Measurements from ENCODE around the gene RPL7A.

The RPL7A gene

GRCh38 chr9:133361507-133362092 lies 13.6 kb downstream of the RPL7A start:
- TF ChIP-seq, protein P1, sequence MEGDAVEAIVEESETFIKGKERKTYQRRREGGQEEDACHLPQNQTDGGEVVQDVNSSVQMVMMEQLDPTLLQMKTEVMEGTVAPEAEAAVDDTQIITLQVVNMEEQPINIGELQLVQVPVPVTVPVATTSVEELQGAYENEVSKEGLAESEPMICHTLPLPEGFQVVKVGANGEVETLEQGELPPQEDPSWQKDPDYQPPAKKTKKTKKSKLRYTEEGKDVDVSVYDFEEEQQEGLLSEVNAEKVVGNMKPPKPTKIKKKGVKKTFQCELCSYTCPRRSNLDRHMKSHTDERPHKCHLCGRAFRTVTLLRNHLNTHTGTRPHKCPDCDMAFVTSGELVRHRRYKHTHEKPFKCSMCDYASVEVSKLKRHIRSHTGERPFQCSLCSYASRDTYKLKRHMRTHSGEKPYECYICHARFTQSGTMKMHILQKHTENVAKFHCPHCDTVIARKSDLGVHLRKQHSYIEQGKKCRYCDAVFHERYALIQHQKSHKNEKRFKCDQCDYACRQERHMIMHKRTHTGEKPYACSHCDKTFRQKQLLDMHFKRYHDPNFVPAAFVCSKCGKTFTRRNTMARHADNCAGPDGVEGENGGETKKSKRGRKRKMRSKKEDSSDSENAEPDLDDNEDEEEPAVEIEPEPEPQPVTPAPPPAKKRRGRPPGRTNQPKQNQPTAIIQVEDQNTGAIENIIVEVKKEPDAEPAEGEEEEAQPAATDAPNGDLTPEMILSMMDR (conservative IDR thresholded peaks at IDR 0.05; ENCODE audit: low read depth, low read length) = no peak
- H3K4me3 ChIP-seq (ENCODE audit: low read length) = no peak overlapping the region
- no peak for DNase-seq (ENCODE audit: low read depth)

DNA sequence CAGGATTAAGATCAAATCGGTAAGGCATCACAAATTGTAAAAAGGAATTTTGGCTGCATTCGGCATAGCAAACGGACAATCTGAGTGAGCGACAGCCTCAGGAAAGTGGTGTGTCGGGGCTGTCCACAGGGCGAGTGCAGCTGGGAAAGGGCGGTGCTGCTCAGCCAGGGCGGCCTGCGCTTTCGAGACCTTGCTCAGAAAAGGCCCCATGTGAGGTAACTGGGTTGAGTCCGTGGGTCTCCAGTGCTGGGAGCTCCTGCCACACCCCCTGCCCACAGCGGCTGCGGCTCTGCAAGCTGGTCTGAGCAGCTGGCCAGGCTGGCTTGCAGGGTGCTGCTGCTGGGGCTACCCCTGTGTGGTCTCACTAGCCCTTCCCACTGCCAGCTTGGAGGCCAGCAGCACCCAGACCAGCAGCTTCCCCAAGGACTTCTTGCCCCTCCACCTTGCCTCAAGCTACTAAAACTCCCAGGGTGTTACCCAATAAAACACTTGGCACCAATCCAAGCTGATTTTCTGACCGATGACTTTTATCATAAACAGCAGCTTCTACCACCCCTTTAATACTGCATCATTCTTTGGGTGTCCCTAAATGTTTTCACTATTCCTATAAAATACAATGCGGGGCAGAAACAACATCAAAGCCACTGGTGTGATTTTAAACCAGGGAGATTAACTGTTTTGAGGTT lies 14.5 kb downstream of the RPL7A start:
- no peak for DNase-seq (ENCODE audit: low read depth)
- TF ChIP-seq, protein P1 (conservative IDR thresholded peaks at IDR 0.05; ENCODE audit: low read depth, low read length) = no peak
- no peak overlapping the region for H3K4me3 ChIP-seq (ENCODE audit: low read length)

GRCh38 chr9:133366435-133366834 lies 18.4 kb downstream of the RPL7A start:
- DNase-seq (ENCODE audit: low read depth) = no peak
- no peak overlapping the region for H3K4me3 ChIP-seq (ENCODE audit: low read length)
- TF ChIP-seq, protein P1 (conservative IDR thresholded peaks at IDR 0.05; ENCODE audit: low read depth, low read length) = no peak

DNA sequence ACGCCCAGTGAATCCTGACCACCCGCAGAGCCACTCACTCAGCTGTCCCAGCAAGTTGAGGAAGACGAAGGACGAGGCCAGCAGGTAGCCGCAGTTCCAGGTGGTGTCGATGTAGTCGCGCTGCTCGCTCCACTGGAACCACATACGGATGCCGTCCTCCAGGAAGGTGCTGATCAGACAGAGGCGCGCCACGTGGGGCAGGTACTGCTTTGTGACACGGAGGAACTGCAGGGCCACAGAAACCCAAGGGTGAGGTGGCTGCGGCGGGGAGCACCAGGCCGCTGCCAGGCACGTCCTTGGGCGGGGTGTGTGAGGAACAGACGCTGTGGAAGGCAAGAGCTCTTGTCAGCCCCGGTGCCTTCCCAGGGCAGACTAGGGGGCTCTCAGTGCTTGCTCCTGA lies 19.2 kb downstream of the RPL7A start:
- DNase-seq (ENCODE audit: low read depth) = no peak
- TF ChIP-seq, protein P1 (conservative IDR thresholded peaks at IDR 0.05; ENCODE audit: low read depth, low read length) = no peak
- no peak overlapping the region for H3K4me3 ChIP-seq (ENCODE audit: low read length)

DNA sequence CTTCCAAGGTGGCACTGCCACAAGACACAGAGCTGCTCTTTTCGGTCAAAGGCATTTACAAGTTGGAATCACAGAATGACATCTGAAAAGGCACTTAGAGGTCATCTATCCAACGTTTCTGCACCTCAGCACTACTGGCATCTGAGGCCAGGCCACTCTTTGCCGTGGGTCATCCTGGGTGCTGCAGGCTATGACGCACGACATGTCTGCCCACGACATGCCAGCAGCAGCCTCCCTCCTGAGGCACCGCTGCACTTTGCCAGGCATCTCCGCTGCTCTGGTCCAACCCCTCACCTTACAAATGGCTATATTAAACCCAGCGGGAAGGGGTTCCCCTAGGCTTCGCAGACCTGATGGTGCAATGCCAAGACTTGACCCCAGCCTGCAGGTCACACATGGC lies 19.8 kb downstream of the RPL7A start:
- no peak for DNase-seq (ENCODE audit: low read depth)
- TF ChIP-seq, protein P1 (conservative IDR thresholded peaks at IDR 0.05; ENCODE audit: low read depth, low read length) = no peak
- no peak overlapping the region for H3K4me3 ChIP-seq (ENCODE audit: low read length)

DNA sequence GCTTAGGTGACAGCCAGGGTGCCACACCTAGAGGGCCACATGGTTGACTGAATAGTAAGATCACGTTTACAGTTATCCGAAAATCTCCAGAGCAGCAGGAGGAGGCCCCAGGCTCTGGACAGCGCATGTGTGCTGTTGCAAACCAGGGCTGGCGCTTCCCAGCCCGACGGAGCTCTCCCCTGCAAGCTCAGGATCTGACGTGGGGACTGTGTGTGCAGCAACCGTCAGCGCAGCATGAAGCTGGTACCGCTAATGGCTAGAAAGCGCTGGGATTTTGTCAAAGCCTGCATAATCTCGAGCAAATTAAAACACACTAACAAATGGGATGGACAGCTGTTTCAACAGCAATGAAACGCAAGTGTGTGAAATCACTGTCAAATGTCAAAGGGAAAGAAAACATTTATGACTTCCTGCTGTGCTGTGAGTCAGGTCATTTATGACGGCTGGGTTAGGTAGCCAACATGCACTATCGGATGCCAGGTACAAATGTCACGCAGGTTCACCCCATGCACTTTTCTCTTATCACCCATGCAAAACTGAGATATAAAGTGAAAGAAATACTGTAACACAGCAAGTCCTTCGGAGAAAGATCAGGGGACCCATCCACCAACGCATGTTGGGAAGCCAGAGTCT lies 20.3 kb downstream of the RPL7A start:
- TF ChIP-seq, protein P1 (conservative IDR thresholded peaks at IDR 0.05; ENCODE audit: low read depth, low read length) = no peak
- DNase-seq (ENCODE audit: low read depth) = no peak
- H3K4me3 ChIP-seq (ENCODE audit: low read length) = no peak overlapping the region

- TF ChIP-seq, protein P1 (conservative IDR thresholded peaks at IDR 0.05; ENCODE audit: low read depth, low read length) = no peak
- DNase-seq (ENCODE audit: low read depth) = no peak
- H3K4me3 ChIP-seq (ENCODE audit: low read length) = no peak overlapping the region
These were observed 21.4 kb downstream of the RPL7A start for GRCh38 chr9:133369422-133369821.

All from retinal pigment epithelial cell (primary cell).